Stimulated activated CD4-positive, alpha-beta T cell treated with anti-CD3 and anti-CD28 coated beads, Interleukin-12 subunit alpha, Interleukin-12 subunit beta, amount 100 ng/mL, for 48 hours (primary cell): ENCODE results near the gene SGMS1.

Source experiments
- DNase-seq, 3 donors: peaks; one replicate each; pipeline ENCODE4 v3.0.0-alpha.2; 2020; ENCODE audit warnings: low read depth in 2 of 3, low spot score in 1 of 3

Gene SGMS1

GRCh38 chr10:50636618-50637579 lies 13.1 kb upstream of the SGMS1 start:
- DNase-seq = no peak

- no peak for DNase-seq
Observed at GRCh38 chr10:50635286-50635685, 11.5 kb upstream of the SGMS1 start.

- no peak for DNase-seq
Observed at GRCh38 chr10:50634479-50634878, 10.7 kb upstream of the SGMS1 start.

DNA sequence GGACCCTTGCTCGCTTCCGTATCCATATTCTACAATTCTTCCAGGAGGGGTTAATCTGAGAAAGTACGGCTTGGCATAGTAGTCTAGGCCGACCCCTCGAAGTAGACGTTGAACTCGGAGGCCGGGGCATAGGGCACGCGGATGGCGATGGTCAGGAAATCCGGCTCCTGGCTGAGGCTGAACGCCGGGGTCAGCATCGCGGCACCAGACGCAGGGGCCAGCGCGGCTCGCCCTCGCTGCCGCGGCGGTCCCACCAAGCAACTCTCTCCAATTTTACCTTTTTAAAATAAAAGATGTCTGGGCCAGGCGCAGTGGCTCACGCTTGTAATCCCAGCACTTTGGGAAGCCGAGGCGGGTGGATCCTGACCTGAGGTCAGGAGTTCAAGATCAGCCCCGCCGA lies 7.3 kb upstream of the SGMS1 start:
- DNase-seq = no peak

DNA sequence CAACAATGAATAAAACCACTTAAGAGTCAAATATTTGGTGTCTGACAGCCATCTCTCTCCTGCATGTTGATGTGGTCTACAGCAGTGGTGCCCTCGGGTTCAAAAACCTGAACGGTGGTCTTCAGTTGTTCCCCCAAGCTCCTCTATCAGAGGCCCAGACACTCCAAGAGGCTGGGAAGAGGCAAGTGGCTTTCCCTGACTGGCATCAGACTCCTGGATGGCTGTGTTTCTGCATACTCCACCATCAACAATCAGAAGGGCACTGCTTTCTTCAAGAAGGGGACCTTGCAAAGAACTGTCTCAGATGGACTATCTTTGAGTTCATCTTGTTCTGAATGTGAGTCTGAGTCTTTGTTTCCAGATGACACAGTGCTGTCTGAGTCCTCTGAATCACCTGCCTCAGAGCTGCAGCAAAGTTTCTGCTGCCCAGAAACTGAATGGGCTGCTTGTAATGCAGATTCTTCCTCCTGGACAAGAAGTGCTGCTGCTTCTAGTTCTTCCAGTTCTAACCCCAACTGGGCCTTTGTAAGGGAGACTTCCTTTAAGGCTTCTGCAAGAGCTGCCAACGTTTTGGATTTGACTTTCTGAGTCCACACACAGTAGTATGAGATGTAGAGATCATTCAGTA lies 5.9 kb upstream of the SGMS1 start:
- DNase-seq = peak in 1 of 3 donors; percentile 12

DNA sequence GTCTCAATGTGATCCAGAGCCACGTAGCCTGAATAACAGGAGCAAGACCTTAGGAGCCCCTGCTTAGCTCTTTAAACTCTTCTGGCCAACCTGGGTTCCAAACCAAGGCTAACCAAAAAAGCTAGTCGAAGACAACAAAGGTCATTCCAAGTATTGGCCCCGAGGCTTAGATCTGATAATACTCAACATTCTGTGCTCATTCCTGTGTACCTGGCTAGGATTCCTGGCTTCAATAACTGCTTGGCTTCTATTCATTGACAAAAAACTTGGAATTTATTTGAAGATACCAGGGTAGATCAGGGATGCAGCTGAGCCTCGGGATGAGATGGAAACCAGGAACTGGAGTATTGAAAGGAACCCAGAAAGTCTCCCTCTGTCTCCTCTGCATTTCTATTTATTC lies 4.1 kb upstream of the SGMS1 start:
- no peak for DNase-seq

GRCh38 chr10:50627443-50627842 lies 3.7 kb upstream of the SGMS1 start:
- DNase-seq = no peak

DNA sequence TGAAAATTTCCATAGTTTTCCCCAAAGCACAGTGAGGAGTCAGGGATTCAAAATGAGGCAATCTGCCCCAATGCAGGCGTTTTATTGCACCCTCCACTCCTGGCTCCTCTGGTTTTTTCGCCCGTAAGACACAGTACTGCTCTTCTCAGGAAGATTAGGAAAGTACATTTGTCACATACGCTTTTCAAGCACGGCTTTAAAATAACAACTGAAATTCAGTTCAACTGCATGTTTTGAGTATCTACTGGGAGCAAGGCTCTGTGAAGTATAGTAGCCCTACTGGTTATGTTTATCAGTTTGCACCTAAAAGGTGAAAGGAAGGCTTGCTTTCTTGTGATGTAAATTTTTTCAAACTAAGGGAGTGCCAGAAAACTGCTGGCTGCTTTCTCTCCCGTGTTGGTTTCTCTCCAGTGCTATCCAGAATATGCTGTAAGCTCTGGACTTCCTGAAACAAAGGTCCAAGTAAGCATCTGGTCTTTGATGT lies 1.9 kb upstream of the SGMS1 start:
- DNase-seq = no peak

DNA sequence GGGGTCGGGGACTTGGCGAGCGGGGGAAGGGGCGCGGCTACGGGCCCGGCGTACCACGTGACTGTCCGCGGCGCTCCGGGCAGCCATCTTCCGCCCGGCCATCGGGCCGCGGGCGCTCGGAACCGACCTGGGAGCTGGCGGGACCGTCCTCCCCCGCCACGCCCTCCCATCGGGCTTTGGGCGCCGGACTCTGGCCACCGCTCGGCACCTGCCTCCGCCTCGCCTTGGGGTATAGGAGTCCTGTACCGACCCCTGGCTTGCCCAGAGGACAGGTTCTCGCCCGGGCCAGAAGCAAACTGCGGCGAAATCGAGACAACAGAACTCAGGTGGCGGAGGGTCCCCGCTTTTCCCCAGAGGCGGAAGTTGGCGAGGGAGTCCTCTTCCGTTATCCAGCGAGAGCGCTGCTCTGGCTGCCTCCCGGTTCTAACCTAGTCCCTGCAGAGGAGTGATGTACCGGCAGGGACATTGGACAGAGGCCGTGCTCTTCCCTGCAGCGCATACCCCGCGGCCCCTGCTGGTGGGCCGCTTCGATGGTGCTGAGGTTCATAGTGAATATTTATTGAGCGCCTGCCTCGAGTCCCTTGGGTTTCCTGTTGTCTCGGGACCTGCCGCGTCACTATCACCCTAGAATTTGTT lies 1.2 kb upstream of the SGMS1 start:
- peak in 1 of 3 donors; percentile 51 for DNase-seq

GRCh38 chr10:50624413-50624865 lies 683 bp upstream of the SGMS1 start:
- DNase-seq = peak; percentile 91 to 98 (median 92)

DNA sequence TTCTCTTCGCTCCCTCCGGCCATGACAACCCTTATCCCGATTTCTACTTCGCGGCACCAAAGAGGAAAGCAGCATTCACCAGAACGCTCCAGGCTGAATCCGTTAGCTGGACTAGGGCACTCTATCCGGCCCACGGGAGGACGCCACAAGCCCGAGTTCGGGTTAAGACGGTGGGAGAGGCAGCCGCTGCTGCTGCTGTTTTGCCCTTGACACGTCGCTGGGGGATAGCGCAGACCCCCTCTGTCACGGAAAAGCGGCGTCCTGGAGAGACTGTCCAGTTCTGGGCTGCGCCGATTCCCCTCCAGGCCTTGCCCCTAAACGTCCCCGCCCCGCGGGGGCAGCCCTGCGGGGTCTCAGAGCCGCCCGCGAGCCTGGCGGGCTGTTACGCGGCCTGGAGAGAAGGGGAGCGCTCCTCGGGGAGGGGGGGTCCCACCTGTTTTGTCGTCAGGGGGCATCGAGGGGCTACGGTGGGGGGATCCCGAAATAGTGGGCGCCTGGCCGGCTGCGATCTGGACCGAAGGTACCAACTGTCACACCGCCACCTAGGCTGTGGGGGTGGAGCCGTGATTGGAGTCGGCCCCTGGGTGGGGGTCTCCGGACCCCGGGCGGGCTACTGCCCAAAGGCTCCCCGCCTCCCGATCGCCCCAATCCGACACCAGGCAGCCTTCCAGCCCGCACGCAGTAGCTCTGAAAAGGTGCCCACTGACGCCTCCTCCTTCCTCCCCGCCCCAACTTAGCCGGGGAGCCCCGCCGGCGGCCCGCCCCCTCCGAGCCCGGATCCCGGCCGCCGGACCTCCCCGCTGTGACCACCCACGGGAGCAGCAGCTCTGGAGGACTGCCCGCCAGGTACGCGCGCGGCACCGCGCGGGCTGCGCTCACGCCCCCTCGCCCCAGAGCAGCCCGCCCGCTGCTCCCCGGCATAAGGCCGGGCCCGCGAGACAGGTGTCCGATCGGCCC lies 772 bp downstream of the SGMS1 start:
- DNase-seq = peak in 1 of 3 donors; percentile 26

DNA sequence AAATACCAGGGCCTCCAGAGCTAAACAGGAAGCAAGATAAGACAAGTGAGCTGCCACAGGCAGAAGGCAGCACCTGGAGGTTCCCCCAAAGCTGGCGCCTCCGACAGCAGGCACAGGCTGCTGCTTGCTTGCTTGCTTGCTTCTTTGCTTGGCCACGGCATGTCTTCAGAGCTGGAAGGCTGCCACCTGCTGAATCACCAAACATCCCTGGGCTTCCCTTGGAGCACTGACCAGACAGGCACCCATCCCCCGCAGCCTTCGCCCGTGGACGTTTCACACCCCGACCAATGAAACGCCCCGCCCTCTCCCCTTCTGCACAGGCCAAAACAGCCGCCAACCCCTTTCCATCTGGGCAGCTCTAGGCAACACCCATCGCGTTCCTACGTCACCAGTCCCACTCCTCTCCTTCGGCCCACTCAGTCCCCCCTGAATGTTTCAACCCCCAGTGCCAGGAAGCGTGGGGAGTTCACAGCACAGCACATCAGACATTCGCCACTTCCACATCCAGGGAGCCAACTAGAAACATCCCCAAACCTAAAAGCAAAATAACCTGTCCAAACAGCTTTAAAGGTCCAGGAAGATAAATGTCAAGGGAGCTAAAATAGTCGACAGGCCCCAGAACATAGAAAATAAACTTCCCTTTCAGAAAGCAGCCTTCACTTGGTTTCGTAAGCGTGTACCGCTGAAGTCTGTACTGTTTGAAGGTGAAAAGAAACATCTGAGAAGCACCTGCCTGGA lies 1.6 kb downstream of the SGMS1 start:
- DNase-seq = peak in 1 of 3 donors; percentile 39

DNA sequence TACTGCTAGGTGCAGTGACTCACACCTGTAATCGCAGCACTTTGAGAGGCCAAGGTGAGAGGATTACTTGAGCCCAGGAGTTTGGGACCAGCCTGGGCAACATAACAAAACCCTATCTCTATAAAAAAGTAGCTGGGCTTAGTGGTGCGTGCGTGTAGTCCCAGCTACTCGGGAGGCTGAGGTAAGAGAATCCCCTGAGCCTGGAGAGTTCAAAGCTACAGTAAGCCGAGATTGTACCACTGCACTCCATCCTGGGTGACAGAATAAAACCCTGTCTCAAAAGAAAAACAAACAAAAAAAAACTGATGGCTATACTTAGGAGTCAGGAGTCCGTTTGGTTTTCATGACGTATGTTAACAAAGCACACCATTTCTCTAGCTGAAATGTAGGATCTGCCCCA lies 2.9 kb downstream of the SGMS1 start:
- DNase-seq = no peak

DNA sequence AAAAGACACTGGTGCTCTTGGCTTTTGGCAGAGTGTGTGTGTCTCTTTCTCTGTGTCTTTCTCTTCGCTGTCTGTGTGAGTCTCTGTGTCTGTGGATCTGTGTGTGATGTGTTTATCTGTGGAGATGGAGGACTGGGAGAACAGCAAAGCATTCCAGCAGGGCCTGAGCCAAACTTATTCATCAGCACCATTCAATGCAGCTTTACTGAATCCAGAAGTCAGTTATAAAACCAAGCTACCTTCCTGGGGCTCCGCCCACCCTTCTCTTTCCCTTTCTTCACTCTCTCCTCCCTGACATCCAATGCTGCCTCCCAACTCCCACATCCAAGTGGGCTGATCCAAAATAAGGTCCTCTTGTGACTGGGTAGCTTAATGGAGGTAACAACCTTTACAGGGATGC lies 3.9 kb downstream of the SGMS1 start:
- no peak for DNase-seq

GRCh38 chr10:50619166-50619565 lies 4.6 kb downstream of the SGMS1 start:
- DNase-seq = no peak

DNA sequence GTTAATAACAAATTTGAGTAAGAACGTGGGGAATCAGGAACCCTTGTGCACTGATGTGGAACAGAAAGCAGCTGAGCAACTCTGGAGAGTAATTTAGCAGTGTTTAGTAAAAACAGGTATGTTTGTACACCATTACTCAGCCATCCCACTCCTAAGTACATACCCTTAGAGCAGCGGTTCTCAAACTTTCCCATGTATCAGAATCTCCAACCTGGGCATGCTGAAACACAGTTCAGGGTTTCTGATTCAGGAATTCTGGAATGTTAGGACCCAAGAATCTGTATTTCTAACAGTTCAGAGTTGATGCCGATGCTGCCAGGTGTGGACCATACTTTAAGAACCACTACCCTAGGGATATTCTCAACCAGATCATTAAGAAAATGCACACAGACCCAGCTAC lies 5.1 kb downstream of the SGMS1 start:
- no peak for DNase-seq

DNA sequence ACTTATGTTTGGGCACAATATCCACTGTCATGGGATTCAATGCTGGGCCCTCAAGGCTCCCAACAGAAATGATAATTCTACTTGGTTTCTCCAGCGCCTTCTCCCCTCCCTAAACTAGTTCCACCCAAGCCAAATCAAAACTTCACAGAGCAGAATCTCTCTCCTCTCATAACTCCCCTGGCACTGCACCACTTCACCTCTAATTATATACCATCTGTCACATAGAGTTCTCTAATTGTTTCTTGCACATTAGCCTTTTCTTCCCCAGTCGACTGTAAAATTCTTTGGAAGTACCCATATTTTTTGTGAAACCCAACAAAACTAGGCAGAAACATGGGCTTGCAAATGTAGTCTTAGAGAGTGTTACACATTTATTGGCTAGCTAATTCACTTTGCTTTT lies 8.1 kb downstream of the SGMS1 start:
- DNase-seq = no peak

DNA sequence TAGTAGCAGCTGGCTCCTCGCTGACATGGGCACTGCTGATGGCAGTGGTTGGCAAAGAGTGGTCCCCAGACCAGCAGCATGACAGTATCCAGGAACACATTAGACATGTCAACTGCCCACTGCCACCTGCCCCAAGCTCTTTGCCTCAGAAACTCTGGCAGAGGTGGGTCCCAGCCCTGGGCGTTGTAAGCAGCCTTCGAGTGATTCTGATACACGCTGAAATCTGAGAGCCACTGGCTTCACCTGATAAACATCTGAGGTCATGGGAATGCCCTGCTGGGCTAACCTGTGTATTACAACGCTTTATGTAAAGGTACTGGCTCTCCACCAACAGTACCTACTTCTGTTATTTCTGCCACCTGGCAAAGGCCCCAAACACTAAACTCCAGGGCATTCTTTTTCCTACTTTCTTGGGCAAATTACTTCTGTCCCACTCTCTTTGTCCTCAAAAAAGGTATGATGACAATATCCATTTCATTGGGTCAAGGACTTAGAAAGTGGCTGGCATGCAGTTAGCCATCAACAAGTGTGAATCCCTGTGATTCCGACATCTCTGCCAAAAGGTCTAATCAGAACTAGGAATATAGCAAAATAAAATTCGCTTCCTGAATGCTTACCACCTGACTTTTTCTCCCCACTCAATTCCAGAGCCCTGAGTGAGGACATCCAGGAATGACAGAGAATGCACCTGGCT lies 9.2 kb downstream of the SGMS1 start:
- no peak for DNase-seq

DNA sequence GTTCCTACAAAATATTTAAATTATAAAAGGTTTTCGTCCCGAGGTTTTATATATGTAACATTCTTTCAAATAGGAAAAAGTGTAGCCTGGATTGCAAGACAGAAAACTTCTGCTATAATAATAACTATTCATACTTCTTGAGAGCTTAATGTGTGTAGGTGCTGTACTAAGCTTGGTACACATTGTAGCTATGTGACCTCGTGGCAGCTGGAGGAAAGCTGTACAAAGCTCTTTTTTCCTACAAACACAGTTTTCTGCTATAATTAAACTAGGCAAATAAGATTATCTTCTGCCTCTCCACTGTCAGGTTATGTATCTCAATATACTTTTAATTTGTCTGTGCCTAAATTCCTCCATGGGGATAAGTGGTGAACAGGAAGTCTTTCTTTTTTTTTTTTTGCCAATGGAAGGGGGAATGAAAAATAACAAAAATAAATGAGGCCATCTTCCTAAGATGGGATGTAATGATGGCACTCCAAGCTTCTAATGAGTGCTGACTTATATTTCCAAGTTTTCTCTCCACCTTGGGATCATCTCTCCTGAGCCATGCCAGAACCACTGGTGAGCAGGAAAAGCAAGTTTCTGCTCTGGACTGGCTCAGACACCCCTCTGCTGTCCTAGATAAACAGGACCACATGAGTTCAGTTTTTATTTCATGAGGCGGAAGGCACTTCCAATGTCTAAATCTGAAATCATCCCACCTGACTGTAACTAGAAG lies 9.9 kb downstream of the SGMS1 start:
- DNase-seq = no peak
